ENCODE data around the gene KTI12.

Gene KTI12

DNA sequence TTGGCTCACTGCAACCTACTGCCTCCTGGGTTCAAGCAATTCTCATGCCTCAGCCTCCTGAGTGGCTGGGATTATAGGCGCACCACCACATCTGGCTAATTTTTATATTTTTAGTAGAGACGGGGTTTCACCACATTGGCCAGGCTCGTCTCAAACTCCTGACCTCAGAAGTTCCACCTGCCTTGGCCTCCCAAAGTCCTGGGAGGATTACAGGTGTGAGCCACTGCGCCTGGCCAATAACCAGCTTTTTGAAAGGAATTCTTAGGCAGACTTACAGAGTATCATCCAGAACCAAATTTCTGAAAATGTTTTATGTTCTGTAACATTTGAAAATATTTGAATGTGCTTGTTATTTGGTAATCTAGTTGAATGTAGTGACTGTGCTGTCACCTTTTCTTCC lies 37.1 kb upstream of the KTI12 start:
- Histone ChIP-seq H3K4me2 (ENCODE audit: low read depth, low read length) (no peak overlapping the region), H3K79me2 (ENCODE audit: low read length) (peaks cover 74% of the 10 kb centered on the region), H3K27ac (ENCODE audit: low read length) (no peak overlapping the region), H4K20me1 (ENCODE audit: insufficient read depth, low read length) (peaks cover 3% of the 10 kb centered on the region; the same call in 1 of the 2 replicates), H3K36me3 (replicated peaks; ENCODE audit: insufficient read depth, low read length) (peaks cover 4% of the 10 kb centered on the region; the same call in 1 of the 2 replicates), H3K4me1 (ENCODE audit: low read length) (no peaks in the 10 kb centered on the region), H3F3A (ENCODE audit: insufficient read depth, low read length) (no peaks in the 10 kb centered on the region), H3K9ac (ENCODE audit: low read length) (no peak overlapping the region), H3K4me3 (ENCODE audit: low read length) (no peak overlapping the region), H3K9me2 (replicated peaks; ENCODE audit: insufficient read depth, low read length) (no peaks in the 10 kb centered on the region), H3K9me3 (replicated peaks; ENCODE audit: insufficient read depth, low read length) (no peaks in the 10 kb centered on the region), H3K27me3 (replicated peaks; ENCODE audit: insufficient read depth, low read length) (no peaks in the 10 kb centered on the region), H2AFZ (ENCODE audit: low read length) (no peak overlapping the region)
- DNase-seq = no peak
- TF ChIP-seq, protein P1, sequence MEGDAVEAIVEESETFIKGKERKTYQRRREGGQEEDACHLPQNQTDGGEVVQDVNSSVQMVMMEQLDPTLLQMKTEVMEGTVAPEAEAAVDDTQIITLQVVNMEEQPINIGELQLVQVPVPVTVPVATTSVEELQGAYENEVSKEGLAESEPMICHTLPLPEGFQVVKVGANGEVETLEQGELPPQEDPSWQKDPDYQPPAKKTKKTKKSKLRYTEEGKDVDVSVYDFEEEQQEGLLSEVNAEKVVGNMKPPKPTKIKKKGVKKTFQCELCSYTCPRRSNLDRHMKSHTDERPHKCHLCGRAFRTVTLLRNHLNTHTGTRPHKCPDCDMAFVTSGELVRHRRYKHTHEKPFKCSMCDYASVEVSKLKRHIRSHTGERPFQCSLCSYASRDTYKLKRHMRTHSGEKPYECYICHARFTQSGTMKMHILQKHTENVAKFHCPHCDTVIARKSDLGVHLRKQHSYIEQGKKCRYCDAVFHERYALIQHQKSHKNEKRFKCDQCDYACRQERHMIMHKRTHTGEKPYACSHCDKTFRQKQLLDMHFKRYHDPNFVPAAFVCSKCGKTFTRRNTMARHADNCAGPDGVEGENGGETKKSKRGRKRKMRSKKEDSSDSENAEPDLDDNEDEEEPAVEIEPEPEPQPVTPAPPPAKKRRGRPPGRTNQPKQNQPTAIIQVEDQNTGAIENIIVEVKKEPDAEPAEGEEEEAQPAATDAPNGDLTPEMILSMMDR (IDR thresholded peaks at IDR 0.05; ENCODE audit: low read length) = no peak
- TF ChIP-seq EZH2phosphoT487 (IDR thresholded peaks at IDR 0.05; ENCODE audit: low read length) (no peak), EZH2 (optimal IDR thresholded peaks at IDR 0.05; ENCODE audit: low read depth, low read length) (no peak)

DNA sequence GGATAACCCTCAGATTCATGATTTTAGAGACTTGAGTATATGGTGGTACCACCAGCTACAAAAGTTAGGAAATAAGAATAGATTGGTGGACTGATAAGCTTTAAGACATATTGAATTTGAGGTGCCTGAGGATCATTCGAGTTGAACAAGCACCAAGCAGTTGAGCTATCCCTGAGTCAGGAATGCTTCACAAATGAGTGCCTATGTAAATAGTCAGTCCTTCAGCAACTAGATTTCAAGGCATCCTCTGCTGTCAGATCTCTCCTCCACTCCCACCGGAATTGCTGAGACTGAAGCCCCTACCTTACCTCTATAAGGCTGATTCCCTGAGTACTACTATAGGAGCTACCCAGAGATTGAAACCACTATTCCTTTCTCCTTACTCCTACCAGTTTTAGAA lies 29.6 kb upstream of the KTI12 start:
- Histone ChIP-seq H3K9me2 (replicated peaks; ENCODE audit: insufficient read depth, low read length) (no peaks in the 10 kb centered on the region), H3K9me3 (replicated peaks; ENCODE audit: insufficient read depth, low read length) (no peaks in the 10 kb centered on the region), H3K27ac (ENCODE audit: low read length) (no peak overlapping the region), H3K4me1 (ENCODE audit: low read length) (peaks cover 2% of the 10 kb centered on the region; the same call in 1 of the 2 replicates), H3K79me2 (ENCODE audit: low read length) (peaks cover 76% of the 10 kb centered on the region), H3K4me2 (ENCODE audit: low read depth, low read length) (no peak overlapping the region), H4K20me1 (ENCODE audit: insufficient read depth, low read length) (peaks cover 4% of the 10 kb centered on the region; the same call in 1 of the 2 replicates), H3K9ac (ENCODE audit: low read length) (no peak overlapping the region), H3F3A (ENCODE audit: insufficient read depth, low read length) (no peaks in the 10 kb centered on the region), H3K36me3 (replicated peaks; ENCODE audit: insufficient read depth, low read length) (no peaks in the 10 kb centered on the region; the same call in 1 of the 2 replicates), H3K27me3 (replicated peaks; ENCODE audit: insufficient read depth, low read length) (no peaks in the 10 kb centered on the region), H3K4me3 (ENCODE audit: low read length) (no peak overlapping the region), H2AFZ (ENCODE audit: low read length) (no peak overlapping the region)
- TF ChIP-seq, protein P1 (IDR thresholded peaks at IDR 0.05; ENCODE audit: low read length) = no peak
- no peak for DNase-seq

DNA sequence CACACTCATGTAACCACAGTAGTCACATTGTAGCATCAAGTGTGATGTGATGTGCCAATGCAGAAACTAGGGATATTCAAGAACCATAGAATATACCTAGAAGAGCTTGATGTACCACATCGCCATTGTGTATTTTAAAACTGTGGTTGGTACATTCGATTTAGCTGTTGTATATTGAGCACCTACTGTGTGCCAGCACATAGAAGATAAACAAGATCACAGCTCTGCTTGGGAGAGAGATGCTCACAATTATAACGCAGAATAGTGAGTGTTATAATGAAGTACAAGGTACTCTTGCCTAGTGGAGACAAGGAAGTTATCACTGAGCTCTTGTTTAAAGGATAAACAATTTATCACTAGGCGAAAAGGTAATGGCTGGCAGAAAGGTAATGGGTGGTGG lies 27.2 kb upstream of the KTI12 start:
- no peaks in the 10 kb centered on the region for H3K9me3 ChIP-seq (replicated peaks; ENCODE audit: insufficient read depth, low read length)
- H3F3A ChIP-seq (ENCODE audit: insufficient read depth, low read length) = peaks cover 4% of the 10 kb centered on the region; the same call in 1 of the 2 replicates
- H3K36me3 ChIP-seq (replicated peaks; ENCODE audit: insufficient read depth, low read length) = no peaks in the 10 kb centered on the region; the same call in 1 of the 2 replicates
- no peaks in the 10 kb centered on the region for H3K27me3 ChIP-seq (replicated peaks; ENCODE audit: insufficient read depth, low read length)
- no peak overlapping the region for H3K27ac ChIP-seq (ENCODE audit: low read length)
- H3K4me2 ChIP-seq (ENCODE audit: low read depth, low read length) = no peak overlapping the region
- H3K79me2 ChIP-seq (ENCODE audit: low read length) = peaks cover 80% of the 10 kb centered on the region
- H2AFZ ChIP-seq (ENCODE audit: low read length) = no peak overlapping the region
- no peak for TF ChIP-seq EZH2phosphoT487 (IDR thresholded peaks at IDR 0.05; ENCODE audit: low read length)
- TF ChIP-seq, protein P1 (IDR thresholded peaks at IDR 0.05; ENCODE audit: low read length) = no peak
- TF ChIP-seq EZH2 (optimal IDR thresholded peaks at IDR 0.05; ENCODE audit: low read depth, low read length) = no peak
- no peak overlapping the region for H3K9ac ChIP-seq (ENCODE audit: low read length)
- no peak overlapping the region for H3K4me3 ChIP-seq (ENCODE audit: low read length)
- peaks cover 16% of the 10 kb centered on the region for H3K4me1 ChIP-seq (ENCODE audit: low read length)
- DNase-seq = no peak
- peaks cover 4% of the 10 kb centered on the region; the same call in 1 of the 2 replicates for H4K20me1 ChIP-seq (ENCODE audit: insufficient read depth, low read length)
- no peaks in the 10 kb centered on the region for H3K9me2 ChIP-seq (replicated peaks; ENCODE audit: insufficient read depth, low read length)

Data from MM.1S (cell line).